NB4 (cell line): ENCODE measurements around the gene SYF2.

ENCODE experiments used
- MYC ChIP-seq: IDR thresholded peaks from 2 replicates; pipeline ENCODE4 v1.6.1; 2011; ENCODE audit warnings: low read depth, low read length
- POLR2A ChIP-seq: IDR thresholded peaks from 2 replicates; pipeline ENCODE4 v1.6.1; 2011; ENCODE audit warnings: mild to moderate bottlenecking; ENCODE audit not compliant: insufficient read length; ENCODE audit errors: extremely low read depth
- TF ChIP-seq, protein P1 (sequence below): IDR thresholded peaks from one replicate; pipeline ENCODE4 v1.5.1; 2012; ENCODE audit warnings: low read depth, low read length

DNA sequence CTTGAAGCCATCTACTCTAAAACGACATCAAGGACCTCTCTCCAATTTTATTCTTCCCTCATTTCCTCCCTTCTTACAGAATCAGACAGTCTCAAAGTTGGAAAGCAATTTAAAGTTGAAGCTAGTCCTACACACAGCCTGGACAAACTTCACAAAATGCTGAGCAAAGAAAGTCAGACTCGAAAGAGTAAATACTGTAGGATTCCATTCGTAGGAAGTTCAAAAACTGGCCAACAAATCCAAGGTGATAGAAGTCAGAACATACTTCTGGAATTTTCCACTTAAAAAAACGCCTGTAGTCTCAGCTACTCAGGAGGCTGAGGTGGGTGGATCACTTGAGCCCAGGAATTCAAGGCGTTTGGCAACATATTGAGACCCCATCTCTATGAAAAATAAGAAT, 19.6 kb downstream of the SYF2 start:
- TF ChIP-seq, protein P1, sequence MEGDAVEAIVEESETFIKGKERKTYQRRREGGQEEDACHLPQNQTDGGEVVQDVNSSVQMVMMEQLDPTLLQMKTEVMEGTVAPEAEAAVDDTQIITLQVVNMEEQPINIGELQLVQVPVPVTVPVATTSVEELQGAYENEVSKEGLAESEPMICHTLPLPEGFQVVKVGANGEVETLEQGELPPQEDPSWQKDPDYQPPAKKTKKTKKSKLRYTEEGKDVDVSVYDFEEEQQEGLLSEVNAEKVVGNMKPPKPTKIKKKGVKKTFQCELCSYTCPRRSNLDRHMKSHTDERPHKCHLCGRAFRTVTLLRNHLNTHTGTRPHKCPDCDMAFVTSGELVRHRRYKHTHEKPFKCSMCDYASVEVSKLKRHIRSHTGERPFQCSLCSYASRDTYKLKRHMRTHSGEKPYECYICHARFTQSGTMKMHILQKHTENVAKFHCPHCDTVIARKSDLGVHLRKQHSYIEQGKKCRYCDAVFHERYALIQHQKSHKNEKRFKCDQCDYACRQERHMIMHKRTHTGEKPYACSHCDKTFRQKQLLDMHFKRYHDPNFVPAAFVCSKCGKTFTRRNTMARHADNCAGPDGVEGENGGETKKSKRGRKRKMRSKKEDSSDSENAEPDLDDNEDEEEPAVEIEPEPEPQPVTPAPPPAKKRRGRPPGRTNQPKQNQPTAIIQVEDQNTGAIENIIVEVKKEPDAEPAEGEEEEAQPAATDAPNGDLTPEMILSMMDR: no peak
- TF ChIP-seq POLR2A: no peak
- TF ChIP-seq MYC: no peak
